ENCODE data around the gene ZBTB5.

The ZBTB5 gene

GRCh38 chr9:37424204-37424685, 41.0 kb downstream of the ZBTB5 start:
- no peak for DNase-seq (ENCODE audit: low read depth)

GRCh38 chr9:37423508-37423907, 41.7 kb downstream of the ZBTB5 start:
- no peak for DNase-seq (ENCODE audit: low read depth)

- DNase-seq (ENCODE audit: low read depth) = peak; percentile 86
These were observed 42.8 kb downstream of the ZBTB5 start, which contains the start of gene GRHPR for GRCh38 chr9:37422289-37423104. Gene GRHPR, plus strand, starts transcription at chr9:37422696. Its CDS starts 55 bp downstream, at chr9:37422751.

GRCh38 chr9:37421914-37422288, 43.3 kb downstream of the ZBTB5 start:
- no peak for DNase-seq (ENCODE audit: low read depth)

GRCh38 chr9:37420271-37421215, 44.7 kb downstream of the ZBTB5 start:
- DNase-seq (ENCODE audit: low read depth) = no peak

GRCh38 chr9:37419204-37419603, 46.0 kb downstream of the ZBTB5 start:
- no peak for DNase-seq (ENCODE audit: low read depth)

GRCh38 chr9:37417857-37418618, 47.2 kb downstream of the ZBTB5 start:
- DNase-seq (ENCODE audit: low read depth) = no peak

- no peak for DNase-seq (ENCODE audit: low read depth)
These were observed 47.9 kb downstream of the ZBTB5 start for GRCh38 chr9:37417252-37417803.

- DNase-seq (ENCODE audit: low read depth) = peak; percentile 40
These were observed 50.1 kb downstream of the ZBTB5 start for GRCh38 chr9:37415011-37415719.

- DNase-seq (ENCODE audit: low read depth) = no peak
These were observed 50.7 kb downstream of the ZBTB5 start for GRCh38 chr9:37414503-37414943.

- no peak for DNase-seq (ENCODE audit: low read depth)
These were observed 51.9 kb downstream of the ZBTB5 start for GRCh38 chr9:37413311-37413710.

- DNase-seq (ENCODE audit: low read depth) = no peak
These were observed 52.7 kb downstream of the ZBTB5 start for GRCh38 chr9:37412431-37413151.

GRCh38 chr9:37410969-37411785, 54.1 kb downstream of the ZBTB5 start:
- DNase-seq (ENCODE audit: low read depth) = no peak

- no peak for DNase-seq (ENCODE audit: low read depth)
These were observed 54.8 kb downstream of the ZBTB5 start for GRCh38 chr9:37410354-37410861.

GRCh38 chr9:37408933-37409710, 56.1 kb downstream of the ZBTB5 start:
- peak; percentile 20 for DNase-seq (ENCODE audit: low read depth)

- no peak for DNase-seq (ENCODE audit: low read depth)
These were observed 57.8 kb downstream of the ZBTB5 start for GRCh38 chr9:37407468-37407867.

GRCh38 chr9:37406603-37407401, 58.4 kb downstream of the ZBTB5 start:
- no peak for DNase-seq (ENCODE audit: low read depth)

Measured in stimulated activated CD8-positive, alpha-beta memory T cell treated with anti-CD3 and anti-CD28 coated beads, Interleukin-12 subunit alpha, Interleukin-12 subunit beta, amount 100 ng/mL, for 4 hours (primary cell).